NCI-H524 treated with DMSO at 0.1 percent for 48 hours (cell line): ENCODE results near the gene RAB37.

ENCODE experiments used
- DNase-seq: peaks from one replicate; lab custom pipeline; 2025; lab: John Stamatoyannopoulos, UW

RAB37 gene

DNA sequence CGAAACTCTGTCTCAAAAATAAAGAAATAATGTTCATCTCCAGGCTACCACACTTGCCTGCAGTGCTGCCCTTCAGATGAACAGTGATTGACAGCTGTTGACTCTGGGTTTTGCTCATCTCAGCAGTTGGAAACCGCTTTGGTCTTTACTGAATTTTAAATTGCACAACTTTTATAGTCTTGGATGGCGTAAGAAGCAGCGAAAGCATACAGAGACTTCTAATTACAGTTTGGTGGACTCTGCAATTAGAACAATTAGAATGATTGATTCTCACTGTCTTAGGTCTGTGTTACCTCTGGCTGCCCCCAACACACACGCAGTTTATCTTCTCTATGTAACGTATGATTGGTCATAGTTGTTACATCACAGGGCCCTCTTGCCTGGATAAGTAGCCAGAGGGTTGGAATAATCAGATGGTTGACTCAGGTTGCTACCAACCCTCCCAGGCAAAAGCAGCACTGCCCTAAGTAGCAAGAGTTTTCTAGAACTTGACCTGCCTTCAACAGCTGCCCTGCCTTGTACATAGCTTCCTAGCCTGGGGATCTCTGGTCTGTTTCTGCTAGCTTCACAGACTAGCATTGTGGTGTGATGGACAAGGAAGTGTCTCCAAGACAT is 41.0 kb downstream of the RAB37 start:
- no peak for DNase-seq

DNA sequence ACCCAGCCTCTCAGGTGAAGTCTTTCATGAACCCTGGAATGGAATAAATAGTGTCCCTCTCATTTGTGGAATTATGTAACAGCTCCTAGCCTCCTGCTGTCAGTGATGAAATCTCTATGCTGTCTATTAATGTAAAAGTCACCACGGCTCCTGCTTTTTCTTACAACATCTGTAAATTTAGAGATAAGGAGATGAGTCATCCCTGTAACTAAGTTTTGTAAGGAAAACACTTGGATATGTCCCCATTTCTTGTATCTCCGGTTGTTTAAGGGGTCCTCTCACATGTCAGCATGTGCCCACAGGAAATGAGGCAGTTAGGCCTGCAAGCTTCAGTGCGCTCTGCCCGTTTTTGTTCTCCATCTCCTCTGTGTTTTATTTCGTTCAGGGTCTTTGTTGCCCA is 41.9 kb downstream of the RAB37 start:
- DNase-seq, result no peak

DNA sequence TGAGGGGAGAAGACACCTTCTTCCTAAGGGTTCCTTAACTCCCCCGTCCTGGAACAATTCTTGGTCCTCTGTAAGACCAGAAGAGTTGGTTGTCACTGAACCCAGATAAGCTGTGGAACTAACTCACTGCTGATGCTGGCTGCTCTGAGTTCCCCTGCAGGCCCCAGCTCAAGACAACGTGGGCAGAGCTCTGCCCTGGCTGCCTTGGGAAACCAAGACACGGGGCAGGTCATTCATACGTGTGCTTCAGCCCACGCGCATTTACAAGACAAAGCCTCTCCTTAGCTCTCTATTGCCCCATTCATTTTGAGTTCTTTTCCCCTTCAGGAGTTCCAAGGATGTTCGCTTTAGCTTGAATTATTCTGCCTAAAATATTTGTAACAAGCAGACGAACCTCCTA is 42.4 kb downstream of the RAB37 start:
- DNase-seq, result no peak

DNA sequence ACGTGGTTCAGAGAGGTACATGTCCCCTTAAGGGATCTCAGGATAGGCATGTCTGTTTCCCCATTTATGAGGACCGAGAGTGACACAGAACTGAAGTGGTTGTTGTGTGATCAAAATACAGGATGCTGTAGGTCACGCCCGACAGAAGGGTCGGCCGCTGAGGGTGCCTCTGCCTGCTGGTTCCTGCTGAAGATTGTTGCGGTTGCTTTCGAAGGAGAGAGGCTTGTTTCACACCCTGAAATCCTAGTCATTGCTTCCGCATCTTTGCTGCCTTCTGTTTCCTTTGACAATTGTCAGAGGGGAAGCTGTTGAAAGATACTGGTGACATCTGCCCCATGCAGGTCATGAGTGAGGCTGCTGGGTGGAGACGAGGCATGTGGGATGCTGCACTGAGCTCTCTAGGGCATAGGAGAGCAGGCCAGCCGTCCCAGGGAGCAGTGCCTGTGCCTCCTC is 42.9 kb downstream of the RAB37 start:
- DNase-seq, result no peak

DNA sequence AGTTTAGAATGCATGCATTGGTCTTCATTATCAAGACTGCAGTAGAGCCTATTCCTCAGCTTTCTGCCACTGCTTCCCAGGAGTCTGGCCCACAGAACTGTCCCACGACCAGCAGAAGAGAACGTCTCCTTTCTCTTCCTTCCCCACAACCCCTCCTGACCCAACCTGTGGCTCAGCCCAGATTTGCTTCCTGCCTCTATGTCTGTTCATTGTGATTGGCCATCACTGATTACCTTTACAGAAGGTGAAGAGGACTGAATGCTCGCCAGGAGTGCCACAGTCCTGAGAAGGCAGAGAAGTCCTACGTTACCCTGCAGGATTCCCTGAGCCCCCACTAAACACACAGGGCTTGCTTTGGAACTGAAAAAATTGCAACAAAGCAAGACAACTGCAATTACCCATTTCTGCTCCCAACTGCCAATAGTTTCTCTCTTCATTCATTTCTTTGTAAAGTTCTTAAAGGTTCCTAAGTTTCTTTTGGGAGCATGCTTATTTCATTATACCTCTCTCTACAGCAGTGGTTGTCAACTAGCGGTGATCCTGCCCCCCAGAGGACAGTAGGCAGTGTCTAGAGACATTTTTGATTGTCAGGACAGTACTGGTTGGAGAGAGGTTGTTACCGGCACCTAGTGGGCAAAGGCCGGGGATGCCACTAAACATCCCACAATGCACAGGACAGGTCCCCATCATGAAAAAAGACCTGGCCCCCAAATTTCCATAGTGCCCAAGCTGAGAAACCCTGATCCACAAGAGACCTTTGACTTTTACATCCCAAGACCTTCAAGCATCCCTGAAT is 43.6 kb downstream of the RAB37 start:
- peak; percentile 26 for DNase-seq

DNA sequence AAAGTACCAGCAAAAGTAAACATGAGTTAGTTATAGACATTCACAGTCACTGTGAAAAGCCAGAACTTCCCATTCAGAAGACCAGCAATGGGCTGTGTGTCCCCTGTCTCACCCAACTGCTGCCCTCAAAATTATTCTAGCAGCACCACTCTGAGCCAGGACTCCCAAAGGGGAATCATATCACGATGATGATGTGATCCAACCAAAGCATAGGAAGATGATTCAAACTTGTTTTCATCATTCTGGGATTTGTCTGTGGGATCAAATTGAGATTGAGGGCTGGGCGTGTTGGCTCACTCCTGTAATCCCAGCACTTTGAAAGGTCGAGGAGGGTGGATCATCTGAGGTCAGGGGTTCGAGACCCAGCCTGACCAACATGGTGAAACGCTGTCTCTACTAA is 45.5 kb downstream of the RAB37 start:
- no peak for DNase-seq

DNA sequence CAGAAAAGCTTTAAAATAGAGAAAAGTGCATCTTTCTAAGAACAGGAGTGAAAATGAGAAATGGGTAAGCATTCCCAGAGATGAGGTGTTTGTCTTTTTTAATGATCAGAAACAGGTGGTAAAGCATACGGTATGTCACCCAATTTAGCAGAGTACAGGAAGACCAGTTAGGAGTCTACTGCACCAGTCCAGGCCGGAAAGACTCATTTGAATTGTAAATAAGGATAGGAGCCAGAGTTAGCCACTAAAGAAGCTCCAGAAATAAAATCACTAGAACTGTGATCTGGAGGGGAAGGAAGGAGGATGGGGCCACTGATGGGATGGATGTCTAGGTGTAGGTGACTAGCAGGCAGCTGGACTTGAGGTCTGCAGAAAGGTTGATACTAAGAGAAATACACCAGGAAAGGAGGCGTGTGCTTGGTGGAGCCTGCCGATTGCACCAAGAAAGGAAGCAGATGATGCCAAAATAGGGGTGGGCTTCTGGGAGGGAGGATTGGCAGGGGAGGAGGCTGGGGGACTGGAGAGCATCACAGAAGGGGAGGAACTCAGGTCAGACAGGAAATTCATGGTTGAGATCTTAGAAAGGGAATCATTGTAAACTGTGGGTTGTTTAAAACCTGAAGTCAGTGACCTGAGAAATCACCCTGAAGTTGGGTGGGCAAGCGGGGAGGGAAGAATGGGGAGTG is 47.2 kb downstream of the RAB37 start:
- DNase-seq, result no peak

DNA sequence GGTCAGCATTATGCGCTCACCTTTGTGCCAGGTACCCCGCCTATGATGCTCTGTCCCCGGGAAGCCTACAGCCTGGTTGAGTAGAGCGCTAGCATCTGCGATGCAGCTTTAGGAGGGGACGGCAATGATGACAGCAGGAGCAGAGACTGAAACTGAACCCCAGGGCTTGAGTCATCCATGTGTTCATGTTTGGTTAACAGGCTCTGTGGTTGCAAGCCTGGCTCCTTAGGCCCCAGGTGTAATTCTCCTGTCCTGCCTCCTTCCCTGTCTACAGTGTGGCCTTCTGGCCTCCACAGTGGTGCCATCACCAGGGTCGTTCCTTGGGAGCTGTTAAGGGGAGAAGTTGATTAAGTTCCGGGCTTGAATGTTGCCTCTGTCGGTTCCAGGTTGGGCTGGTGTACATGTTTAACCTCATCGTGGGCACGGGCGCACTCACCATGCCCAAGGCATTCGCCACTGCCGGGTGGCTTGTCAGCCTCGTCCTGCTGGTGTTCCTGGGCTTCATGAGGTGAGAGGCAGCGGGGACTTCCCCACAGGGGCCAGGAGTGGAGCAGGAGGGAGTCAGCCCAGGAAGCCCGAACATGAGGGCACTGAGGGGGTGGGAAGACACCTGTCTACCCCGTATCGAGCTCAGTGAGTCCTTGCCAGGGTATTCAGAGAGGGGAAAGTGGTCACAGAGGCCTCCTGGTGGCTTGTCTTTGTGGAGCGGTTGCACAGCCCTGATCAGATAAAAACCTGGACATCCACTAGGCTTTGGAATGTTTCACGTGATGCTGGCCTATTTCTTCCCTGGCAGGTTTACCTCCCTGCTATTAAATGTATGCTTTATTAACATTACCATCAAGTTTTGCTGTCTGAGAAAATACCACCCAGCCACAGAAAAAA is 48.3 kb downstream of the RAB37 start:
- no peak for DNase-seq

DNA sequence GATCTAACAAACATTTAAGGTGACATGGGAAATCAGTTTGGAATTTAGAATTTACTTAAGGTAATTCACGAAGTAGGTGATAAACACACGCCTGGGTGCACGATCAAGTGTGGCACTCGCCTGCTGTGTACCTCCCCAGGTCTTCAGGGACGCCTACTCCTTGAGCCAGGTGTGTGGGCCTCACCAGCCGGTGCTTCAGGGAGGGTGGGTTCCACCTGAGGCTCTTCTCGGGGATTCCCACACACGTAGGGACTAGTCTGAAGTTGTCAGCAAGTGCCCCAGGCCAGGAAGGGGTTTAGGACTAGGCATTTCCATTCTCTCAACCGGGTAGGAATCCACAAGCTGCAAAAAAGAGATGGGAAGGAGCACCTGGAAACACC is 48.9 kb downstream of the RAB37 start:
- DNase-seq, result no peak

DNA sequence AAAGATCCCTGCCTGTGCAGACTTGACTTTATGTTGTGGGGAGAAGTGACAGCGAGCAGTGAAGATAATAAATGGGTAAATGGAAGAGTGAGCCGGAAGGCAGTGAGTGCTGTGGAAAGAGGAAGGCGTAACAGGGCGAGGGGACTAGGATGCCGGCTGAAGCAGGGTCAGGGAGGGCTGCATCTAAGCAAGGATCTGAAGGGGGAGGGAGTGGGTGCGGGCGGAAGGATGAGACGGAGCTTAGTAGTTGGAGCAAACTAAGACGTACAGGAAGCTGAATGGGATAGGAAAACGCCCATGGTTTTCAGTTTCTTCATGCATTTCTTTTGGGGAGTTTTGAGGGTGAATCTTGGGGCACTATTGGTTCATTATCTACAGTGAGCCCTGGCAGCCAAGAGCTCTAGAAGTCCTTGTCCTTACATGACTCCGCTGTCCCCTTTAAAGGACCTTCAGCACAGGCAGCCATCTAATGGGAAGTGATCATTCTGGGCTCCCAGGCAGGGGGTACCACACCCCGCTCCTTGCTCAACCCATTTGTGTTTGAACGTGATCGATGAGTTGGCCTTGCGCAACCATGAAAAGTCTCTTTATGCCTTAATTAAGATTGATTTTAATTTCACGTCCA is 49.5 kb downstream of the RAB37 start:
- no peak for DNase-seq

DNA sequence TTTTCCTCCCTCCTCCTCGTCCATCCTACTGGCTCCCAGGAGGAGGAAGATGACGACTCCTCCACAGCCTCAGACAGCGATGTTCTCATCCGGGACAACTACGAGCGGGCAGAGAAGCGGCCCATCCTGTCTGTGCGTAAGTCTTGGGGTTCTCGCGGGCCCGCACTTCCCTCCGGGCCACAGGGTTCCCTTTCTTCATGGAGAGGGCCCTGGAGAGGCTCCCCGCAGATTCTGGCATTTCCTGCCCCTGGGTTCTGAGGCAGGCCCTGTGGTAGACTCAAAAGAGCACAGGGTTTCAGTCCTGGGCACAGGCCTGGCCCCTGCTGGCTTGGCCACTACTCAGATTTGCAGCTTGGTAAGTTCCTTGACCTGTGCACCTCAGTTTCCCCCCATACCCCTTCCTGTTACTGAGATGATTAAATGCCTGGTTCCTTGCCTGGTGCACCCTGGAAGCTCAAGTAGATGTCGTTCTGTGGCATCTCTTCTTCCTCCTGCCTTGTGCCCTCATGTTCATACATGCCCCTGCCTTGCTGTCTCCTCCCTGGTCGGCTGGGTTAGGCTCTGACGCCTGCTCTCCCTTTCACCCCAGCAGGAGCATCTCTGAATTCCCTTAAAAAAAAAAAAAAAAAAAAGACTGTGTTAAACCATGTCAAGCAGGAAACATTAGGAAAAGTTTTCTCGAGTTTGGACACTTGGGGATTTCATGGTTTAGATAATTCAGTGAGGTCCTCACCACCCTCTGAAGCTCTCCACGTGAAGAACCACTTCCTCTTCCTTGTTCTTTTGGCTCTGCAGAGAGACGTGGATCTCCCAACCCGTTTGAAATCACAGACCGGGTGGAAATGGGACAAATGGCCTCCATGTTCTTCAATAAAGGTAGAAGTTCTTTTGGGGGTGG is 53.4 kb downstream of the RAB37 start:
- DNase-seq, result no peak

DNA sequence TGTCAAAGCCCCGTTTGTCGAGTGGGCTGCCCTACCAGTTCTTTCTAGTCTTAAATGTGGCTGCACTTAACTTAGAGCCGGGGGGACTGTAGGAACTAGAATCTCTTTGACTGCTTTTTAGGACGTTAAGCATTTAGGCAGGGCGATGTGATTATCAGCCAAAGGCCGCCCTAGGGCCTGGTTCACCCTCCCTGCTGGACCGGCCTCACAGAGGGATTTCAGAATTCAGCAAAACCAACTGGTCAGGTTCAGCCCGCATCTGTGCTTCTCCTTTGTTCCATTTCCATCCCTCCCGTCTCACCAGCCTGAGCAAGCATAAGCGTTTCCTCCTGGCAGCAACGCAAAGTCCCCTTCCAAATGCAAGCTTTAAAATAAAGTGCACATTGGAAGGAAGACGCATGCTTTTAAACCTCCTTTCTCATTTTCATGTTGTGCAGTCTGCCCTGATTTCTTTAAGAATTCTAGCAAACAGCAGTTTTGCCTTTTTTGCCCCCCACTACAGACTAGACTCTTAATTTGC is 55.6 kb downstream of the RAB37 start:
- no peak for DNase-seq

DNA sequence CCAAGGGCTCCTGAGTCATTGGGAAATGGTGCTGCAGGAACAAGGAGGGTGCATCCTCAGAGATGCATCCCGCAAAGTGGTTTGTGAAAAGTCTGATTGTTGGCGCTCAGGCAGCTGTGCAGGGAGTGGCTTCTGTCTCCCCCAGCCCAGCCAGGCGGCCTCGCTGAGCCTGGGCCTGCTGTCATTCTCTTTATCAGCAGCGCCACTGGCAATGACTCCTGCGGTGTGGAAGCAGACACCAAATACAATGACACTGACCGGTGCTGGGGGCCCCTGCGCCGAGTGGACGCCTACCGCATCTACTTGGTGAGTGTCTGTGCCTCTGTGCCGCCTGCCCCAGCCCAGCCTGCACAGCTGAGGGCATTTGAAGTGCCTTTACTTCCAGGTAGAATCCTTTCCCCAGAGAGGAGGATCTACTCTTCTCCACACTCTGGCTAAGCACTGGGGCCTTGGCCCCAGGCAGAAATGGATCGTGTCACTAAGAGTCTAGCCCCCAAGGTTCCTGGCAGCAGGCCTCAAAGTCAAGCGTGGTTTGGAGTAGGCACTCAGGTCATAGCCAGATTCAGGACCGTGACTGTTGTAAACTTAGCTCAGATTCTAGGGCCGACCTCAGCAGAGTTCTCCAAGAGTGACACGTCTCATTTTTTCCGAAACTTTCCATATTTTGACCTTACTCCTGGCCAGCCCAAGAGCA is 58.4 kb downstream of the RAB37 start:
- DNase-seq, result no peak

DNA sequence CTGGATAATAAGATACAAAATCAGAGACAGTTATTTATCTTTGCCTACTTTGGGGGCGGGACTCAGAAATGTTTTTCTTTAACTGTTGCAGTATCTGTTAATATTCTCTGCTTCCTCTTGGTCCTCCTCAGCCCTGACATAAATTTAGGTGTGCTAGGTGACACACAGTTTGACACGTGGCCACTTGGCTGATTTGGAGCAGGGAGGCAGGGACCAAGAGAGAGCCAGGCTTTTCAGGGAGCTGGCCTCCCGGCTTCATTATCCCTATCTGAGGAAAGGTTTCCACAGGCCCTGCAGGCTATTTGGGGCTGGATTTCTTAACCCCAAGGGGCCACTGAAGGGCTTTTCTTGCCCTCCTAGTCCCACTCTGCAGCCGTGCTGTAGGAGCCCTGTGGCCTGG is 59.2 kb downstream of the RAB37 start:
- no peak for DNase-seq

DNA sequence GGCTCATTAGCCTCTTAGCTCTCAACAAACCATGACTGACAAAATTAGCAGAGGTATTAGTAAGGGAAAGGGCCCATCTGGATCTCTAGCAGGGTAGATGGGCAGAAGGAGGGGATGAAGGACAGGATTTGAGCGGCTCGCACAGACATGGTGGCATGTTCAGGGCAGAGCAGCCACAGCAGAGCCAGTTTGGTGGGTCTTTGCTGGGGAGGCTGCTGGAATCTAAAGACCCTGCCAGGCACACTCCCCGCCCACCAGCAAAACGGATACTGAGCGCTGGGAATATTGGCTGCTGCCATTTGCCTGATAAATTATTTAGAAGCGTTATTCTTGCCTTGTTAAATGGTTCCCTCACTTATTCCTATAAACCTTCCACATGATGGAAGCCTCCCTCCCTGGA is 59.8 kb downstream of the RAB37 start:
- DNase-seq, result no peak
